ENCODE measurements around the gene GSK3A. TPM values are rescaled to one million over a fixed set of nuclear protein-coding genes. Genes with fewer than 3 reads are reported as not detected.

Gene GSK3A
- total RNA-seq (10 to 100 TPM; 20.8 to 33.1 (median 31.1) TPM), polyA plus RNA-seq (10 to 100 TPM; 22.7 to 39.3 (median 26.4) TPM)
- long read RNA-seq, donor 1, transcript GSK3A-201 (11 exons, 2,188 nt): major isoform, 6 of 7 reads
- long read RNA-seq, donor 1, partial matches to known transcripts: 0 of 7 reads
- long read RNA-seq, donor 1, other reads (novel, unspliced or antisense): 0 of 7 reads
- long read RNA-seq, donor 2, transcript GSK3A-201 (11 exons, 2,188 nt): major isoform, 13 of 14 reads
- long read RNA-seq, donor 2, partial matches to known transcripts: 0 of 14 reads
- long read RNA-seq, donor 2, other reads (novel, unspliced or antisense): 0 of 14 reads

- Histone ChIP-seq H3K27ac (peak within 1 kb of the TSS; percentile 84 to 97 (median 94)), H3K27me3 (replicated peaks in 1 of 7) (no peaks in the 10 kb centered on the region), H3K4me1 (peaks cover 21 to 84% (median 59%) of the 10 kb centered on the region in 6 donors), H3K9me3 (no peaks in the 10 kb centered on the region), H3K4me3 (peak within 1 kb of the TSS; percentile 59 to 93 (median 71)), H3K36me3 (peaks cover 0 to 29% (median 7%) of the 10 kb centered on the region in 6 donors)
- WGBS, 5 donors: 0 to 1% (median 0%) methylated on average over 17 to 76 of the region's 76 CpGs
- intact Hi-C loops (cut with DNase I; ENCODE audit: low total_unique reads): no loop called here
- TF ChIP-seq, protein P1, sequence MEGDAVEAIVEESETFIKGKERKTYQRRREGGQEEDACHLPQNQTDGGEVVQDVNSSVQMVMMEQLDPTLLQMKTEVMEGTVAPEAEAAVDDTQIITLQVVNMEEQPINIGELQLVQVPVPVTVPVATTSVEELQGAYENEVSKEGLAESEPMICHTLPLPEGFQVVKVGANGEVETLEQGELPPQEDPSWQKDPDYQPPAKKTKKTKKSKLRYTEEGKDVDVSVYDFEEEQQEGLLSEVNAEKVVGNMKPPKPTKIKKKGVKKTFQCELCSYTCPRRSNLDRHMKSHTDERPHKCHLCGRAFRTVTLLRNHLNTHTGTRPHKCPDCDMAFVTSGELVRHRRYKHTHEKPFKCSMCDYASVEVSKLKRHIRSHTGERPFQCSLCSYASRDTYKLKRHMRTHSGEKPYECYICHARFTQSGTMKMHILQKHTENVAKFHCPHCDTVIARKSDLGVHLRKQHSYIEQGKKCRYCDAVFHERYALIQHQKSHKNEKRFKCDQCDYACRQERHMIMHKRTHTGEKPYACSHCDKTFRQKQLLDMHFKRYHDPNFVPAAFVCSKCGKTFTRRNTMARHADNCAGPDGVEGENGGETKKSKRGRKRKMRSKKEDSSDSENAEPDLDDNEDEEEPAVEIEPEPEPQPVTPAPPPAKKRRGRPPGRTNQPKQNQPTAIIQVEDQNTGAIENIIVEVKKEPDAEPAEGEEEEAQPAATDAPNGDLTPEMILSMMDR (IDR thresholded peaks at IDR 0.05 in 8 of 11, conservative IDR thresholded peaks at IDR 0.05 in 3 of 11): peak in 3 of 11 experiments; percentile 5 to 14 (median 14)
- peak; percentile 89 to 97 (median 96) for TF ChIP-seq POLR2AphosphoS5 (IDR thresholded peaks at IDR 0.05)
- peak in 2 of 3 donors; percentile 64 to 87 for TF ChIP-seq POLR2A (IDR thresholded peaks at IDR 0.05)
- peak; percentile 99 for DNase-seq
Observed at GRCh38 chr19:42242512-42243409, at the start of gene GSK3A. GSK3A (minus strand) TSS chr19:42242602; CDS start chr19:42242465, 137 bp downstream.

DNA sequence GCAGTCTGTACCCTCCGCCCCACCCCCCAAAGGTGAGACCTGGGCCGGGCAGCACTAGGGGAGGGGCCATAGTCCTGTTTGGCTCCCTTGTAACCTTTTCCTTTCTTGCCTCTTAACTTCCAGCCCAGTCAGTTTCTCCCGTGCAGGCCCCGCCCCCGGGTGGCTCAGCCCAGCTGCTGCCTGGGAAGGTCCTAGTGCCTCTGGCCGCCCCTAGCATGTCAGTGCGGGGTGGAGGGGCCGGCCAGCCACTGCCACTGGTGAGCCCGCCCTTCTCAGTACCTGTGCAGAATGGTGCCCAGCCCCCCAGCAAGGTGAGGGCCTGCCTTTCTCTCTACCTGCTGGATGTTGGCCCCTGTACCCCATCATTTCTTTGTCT, 49.0 kb upstream of the GSK3A start:
- Histone ChIP-seq H3K27me3 (replicated peaks in 1 of 7) (no peaks in the 10 kb centered on the region), H3K4me3 (no peak overlapping the region), H3K27ac (peak overlapping the region in 2 of 8 donors; percentile 11 to 18), H3K4me1 (peaks cover 0 to 53% (median 12%) of the 10 kb centered on the region in 6 donors), H3K9me3 (no peaks in the 10 kb centered on the region), H3K36me3 (peaks cover 0 to 95% (median 84%) of the 10 kb centered on the region in 6 donors)
- DNase-seq: peak; percentile 79
- 66 to 83% (median 74%) methylated on average over 9 of the region's 9 CpGs for WGBS, 5 donors
- intact Hi-C loops (cut with DNase I; ENCODE audit: low total_unique reads): no loop called here
- TF ChIP-seq POLR2A (IDR thresholded peaks at IDR 0.05) (no peak), POLR2AphosphoS5 (IDR thresholded peaks at IDR 0.05) (peak in 1 of 3 donors; percentile 26)
- TF ChIP-seq, protein P1 (IDR thresholded peaks at IDR 0.05 in 8 of 11, conservative IDR thresholded peaks at IDR 0.05 in 3 of 11): no peak

GRCh38 chr19:42290523-42291434, 48.4 kb upstream of the GSK3A start:
- Histone ChIP-seq H3K36me3 (peaks cover 0 to 94% (median 84%) of the 10 kb centered on the region in 6 donors), H3K4me1 (peaks cover 5 to 53% (median 15%) of the 10 kb centered on the region in 6 donors), H3K4me3 (no peak overlapping the region), H3K27me3 (replicated peaks in 1 of 7) (no peaks in the 10 kb centered on the region), H3K9me3 (no peaks in the 10 kb centered on the region), H3K27ac (peak overlapping the region in 3 of 8 donors; percentile 11 to 18 (median 16))
- peak; percentile 84 for DNase-seq
- TF ChIP-seq POLR2AphosphoS5 (IDR thresholded peaks at IDR 0.05) (peak; percentile 17 to 58 (median 20)), POLR2A (IDR thresholded peaks at IDR 0.05) (no peak)
- TF ChIP-seq, protein P1 (IDR thresholded peaks at IDR 0.05 in 8 of 11, conservative IDR thresholded peaks at IDR 0.05 in 3 of 11): peak in 10 of 11 experiments; percentile 34 to 76 (median 58)
- 76 to 88% (median 86%) methylated on average over 11 to 31 of the region's 31 CpGs for WGBS, 5 donors
- intact Hi-C loops (cut with DNase I; ENCODE audit: low total_unique reads): no loop called here
